C1 segment of cervical spinal cord (tissue), 14 donors: ENCODE results near the gene PIK3CA.
A peak's percentile ranks its signal among the peaks of the same experiment; 100 is the strongest.
"Not testable (repeated sequence)": the region's sequence is repeated elsewhere in the genome, so short reads cannot be mapped to it uniquely, and the experiment has no call there.

Experiments used
- DNase-seq, 14 donors: peaks; one replicate each; lab custom pipeline; 2025; lab: John Stamatoyannopoulos, UW

Gene PIK3CA

DNA sequence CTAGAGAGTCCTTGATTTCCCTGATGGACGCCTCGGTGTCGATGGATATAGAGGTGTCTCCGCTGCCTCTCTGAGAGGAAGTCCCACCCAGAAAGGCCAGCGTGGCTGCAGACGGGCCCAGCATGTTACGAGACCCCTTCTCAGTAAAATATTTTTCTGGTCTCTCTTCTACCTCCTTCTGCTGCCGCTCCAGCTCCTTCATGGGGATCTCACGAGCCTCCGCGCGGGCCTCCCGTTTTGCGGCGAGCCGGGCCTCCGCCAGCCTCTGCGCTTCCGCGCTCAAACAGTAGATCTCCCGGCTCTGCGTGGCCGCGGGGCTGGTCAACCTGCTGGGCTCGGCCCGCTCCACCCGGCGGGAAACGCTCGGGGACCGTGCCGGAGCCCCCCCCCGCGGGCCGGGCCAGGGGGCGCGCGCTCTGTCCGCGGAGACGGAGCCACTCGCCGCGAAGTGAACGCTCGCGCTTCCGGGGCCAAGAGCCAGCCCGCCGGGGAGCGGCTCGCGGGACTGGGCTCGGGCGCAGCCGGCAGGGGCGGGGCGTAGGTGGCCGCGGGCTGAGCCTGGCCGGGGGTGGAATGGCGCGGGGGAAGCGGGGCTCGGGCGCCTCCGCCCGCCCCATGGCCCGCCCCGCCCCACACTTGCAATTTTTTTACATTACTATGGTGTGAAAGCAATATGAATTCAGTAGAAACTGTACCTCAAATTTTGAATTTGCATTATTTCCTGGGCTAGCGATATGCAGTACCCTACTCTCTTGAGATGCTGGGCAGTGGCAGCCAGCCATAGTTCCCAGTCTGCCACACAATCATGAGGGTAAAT lies 113.0 kb downstream of the PIK3CA start:
- DNase-seq = peak in 13 of 14 donors; percentile 4 to 67 (median 33)

DNA sequence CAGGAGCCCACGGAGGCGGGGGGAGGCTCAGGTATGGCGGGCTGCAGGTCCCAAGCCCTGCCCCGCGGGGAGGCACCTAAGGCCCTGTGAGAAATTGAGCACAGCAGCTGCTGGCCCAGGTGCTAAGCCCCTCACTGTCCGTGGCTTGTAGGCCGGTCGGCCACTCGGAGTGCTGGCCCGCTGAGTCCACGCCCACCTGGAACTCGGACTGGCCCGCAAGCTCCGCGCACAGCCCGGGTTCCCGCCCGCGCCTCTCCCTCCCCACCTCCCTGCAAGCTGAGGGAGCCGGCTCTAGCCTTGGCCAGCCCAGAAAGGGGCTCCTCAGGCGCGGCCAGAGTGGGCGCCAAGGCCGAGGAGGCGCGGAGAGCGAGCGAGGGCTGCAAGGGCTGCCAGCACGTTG lies 115.0 kb downstream of the PIK3CA start:
- no peak for DNase-seq

DNA sequence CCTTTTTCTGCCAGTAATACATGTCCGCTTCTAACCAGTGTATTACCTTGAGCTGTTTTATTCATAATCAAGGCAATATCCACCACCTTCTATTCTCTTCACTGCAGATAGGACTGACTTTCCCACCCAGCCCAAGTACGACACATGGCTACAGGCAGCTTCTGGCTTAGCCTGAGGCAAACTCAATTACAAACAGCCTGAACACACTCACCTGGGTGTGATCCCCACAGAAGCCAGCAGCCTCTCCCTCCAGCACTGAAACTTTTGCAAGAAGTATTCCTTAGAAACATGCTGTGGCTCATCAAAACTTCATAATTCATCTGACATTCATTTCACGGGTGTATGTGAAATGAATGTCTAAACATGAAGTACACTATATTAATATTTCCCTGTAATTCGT lies 116.3 kb downstream of the PIK3CA start:
- no peak for DNase-seq

DNA sequence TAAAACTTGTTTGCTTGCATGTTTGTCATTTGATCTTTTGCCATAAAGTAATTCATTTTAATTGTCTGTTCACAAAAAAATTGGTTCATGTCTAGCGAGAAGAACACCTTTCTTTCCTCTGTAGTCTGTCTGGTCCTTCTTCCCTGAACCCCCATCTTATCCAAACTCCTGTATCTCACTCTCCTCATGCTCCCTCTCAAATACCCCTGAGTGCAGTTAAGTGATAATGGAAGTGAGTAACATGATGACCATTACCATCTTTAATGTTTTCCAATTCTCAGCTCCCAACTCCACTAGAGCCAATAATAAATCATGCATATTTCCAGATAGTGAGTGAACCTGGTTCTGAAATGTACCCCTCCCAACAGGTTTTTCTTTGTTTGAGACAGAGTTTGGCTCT lies 116.9 kb downstream of the PIK3CA start:
- no peak for DNase-seq

DNA sequence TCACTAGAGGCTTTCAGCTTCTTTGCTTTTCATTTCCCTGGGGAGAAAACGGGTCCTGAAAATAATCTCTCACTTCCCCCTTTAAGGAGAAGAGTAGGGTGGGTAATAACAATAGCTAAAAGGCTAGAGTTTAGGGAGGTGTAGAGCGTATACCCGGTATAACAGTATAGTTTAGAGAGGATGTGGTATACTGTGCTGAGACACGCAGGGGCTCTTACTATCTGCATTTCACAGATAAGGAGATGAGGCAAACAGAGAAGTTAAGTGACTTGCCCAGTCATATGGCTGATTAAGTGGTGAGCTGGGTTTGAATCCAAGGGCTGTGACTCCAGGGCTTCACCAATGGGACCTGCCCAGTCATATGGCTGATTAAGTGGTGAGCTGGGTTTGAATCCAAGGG lies 117.7 kb downstream of the PIK3CA start:
- DNase-seq = no peak

DNA sequence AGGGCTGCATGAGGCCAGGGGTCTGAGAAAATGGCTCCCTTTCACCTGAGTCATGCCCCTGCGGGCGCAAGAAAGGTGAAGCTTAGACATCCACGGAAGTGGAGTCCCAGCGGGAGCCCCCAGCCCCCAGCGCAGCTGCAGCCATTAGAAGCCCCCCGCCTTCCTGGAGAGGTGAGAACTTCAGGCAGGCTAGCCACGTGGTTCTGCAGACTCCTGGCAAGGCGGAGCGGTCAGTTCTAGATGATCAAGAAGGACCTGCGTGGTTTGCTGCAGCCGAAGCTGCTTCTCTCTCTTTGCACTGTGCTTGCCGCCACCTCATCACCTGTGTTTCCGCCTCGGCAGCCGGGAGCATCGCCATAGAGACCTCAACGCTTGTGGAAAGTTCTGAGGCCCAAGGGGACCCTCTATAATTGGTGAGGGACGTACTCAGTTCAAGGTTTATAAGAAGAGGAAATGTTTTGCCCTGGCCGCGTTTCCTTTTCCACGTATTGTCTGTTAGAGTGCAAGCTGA lies 118.6 kb downstream of the PIK3CA start:
- no peak for DNase-seq

DNA sequence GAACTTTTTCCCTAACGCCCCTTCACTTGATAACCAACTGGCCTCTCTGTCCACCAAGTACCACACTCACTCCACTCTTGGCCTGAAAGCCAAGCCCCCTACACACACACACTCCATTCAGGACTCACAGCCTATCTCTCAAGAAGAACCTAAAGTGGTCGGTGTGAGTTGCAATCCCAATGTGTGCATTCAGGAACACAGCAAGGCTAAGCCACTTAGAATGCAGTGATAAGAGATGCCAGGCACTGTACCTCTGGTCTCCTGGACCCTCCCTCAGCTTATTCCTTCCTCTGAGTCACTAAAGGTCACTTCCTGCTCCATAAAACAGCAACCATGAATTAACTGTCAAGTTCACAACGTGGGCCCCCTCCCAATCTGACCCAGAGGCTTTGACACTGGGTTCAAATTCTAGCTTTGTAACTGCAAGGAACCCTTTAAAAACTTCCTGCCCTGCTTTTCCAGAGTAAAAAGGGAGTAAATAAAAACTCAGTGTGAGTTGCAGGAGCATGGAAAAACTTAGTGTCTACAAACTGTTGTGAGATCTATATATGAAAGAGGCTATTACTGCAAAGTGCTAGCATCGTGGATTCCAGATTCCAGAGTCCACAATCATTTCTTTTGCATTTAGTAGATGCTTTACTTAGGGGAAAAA lies 120.4 kb downstream of the PIK3CA start:
- no peak for DNase-seq

DNA sequence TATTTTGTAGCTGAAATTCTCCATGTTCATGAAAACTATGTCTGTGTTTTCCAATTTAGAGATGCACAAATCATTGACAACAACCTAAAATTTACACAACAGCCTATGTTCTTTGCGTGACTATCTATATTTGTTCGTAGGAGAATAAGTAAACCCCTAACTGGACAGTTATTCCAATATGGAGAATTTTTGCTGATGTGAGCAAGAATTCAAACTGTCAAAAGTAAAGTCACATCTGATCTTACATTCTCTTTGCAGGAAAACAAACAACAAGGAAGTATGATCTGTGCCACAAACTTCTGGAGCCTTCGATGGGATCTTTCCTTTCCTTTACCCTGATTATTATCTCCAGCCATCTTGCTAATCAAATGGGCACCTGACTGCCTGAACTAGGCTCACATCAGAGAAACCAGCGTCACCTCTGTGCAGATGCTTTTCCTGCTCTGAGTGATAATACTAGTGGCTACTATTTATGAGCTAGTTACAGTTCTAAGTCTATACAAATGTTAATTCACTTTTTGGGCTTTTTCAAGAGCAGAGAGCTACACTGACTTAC lies 121.1 kb downstream of the PIK3CA start:
- DNase-seq = no peak

DNA sequence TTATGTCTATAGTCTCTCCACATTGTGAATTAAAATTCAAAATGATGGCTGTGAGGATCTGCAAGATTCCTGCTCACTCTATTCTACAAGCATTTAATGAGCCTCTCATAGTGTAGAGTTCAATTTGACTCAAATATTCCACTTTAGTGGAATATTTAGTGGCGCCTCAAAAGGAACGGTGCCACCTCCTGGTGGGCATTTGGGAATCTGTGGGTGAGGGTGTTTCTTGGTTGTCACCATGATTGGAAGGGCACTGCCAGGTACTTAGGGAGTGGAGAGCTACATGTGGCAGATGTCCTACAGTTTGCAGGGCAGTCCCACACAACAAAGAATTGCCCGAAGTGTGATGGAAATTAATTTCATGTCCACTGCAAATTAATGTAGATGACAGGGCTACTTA lies 124.2 kb downstream of the PIK3CA start:
- DNase-seq = no peak

DNA sequence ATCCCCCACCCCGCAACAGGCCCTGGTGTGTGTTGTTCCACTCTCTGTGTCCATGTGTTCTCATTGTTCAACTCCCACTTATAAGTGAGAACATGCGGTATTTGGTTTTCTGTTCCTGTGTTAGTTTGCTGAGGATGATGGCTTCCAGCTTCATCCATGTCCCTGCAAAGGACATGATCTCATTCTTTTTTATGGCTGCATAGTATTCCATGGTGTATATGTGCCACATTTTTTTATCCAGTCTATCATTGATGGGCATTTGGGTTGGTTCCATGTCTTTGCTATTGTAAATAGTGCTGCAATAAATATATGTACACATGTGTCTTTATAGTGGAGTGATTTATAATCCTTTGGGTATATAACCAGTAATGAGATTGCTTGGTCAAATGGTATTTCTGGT lies 126.3 kb downstream of the PIK3CA start:
- not testable (repeated sequence) for DNase-seq

DNA sequence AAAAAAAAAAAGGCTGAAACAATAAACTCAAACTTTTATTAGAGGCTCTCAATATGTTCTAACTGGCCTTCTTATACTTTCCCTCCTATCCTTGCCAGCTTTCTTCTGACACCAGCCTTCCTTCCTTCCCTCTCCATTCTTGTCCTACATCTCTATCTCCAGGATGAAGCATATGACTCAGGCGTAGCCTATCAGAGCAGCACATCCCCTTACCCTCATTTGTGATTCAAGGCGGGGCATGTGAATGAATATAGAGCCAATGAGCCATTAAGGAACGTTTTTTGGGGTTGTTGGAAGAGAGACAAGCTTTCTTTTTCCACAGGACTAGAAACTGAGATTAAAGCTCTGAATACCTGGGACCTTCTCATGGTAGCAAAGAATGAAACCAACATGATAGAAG lies 127.8 kb downstream of the PIK3CA start:
- DNase-seq = no peak

DNA sequence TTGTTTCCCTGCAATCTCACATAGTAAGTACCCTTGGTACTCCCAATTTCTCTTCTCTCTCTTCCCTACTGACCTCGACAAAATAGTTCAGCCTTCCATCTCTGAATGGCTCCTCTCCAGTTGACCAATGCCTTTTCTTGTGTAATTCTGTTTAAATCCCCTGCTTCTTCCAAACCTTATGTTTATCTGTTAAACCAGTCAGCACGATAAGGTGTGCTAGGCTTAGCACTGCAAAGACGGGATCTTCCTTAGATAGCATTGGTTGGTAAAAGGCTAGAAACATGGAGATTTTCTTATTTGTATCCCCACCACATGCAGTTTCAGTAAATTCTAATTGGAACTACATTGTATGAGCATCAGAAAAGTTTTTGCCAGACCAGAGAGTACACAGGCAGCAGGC lies 128.6 kb downstream of the PIK3CA start:
- DNase-seq = no peak

DNA sequence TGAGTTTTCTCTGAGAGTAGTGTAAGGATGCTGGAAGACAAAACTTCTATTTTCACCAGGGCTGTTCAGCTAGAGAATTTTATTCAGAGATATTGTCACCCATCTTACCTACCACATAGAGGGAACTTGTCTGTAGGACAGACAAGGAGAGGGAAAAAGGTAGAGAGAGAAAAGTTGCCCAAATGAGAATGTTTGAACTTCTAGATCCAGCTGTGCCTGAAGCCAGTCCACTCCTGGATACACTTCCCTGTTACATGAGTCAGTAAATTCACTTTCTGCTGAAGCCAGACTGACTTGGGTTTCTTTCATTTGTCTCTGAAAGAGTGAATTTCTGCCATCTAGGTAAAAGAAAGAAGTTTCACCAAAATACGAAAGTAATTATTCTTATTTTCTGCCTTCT lies 130.0 kb downstream of the PIK3CA start:
- DNase-seq = no peak

DNA sequence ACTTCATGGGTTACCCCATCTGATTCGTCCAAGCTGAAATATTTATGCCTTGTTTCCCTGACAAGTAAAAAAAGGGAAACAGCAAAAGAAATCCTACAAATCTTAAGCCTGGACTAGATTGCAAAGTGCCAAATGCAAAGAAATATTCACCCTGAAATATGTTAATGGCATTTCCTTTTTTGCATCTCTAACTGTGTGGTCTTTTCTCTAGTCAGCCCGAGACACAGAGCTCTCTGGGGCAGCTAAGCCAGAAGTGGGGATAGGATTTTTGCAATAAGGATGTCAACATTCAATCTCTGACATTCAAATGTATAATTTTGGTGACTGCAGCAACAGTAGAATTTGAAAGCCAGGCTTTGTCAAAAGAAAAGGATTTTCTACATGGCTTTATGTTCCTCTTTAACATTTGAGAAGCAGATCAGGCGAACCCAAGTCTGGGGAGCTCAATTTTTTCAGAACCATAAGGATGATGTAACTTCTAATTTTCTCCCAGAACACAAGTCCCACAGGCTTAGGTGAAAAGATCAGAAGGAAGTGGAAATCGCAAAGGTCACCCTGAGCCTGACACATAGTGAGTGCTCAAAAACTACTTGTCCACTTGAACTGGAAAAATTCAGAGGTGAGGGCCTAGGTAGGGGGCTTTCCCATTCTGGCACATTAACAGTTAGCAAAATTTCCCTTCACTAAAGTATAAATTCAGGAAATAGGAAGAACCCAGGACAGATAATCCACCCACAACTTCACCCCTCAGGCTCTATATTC lies 131.0 kb downstream of the PIK3CA start:
- no peak for DNase-seq

DNA sequence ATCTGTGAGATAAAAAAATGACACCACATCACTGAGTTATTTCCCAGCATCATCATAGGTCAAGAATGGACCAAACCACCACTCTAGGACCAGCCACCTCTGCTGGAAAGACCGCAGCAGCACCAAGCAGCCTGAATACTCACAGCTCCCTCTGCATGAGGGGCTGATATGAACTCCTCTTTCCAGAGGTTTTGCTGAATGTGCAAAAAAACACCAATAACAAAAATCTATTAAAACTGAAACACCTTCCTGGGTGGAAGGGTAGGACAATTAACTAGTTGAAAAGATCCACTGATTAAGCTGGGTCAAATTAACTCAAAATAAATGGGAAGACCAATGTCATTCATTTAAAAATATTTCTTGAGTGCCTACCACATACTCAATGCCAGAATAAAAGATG lies 131.7 kb downstream of the PIK3CA start:
- no peak for DNase-seq

DNA sequence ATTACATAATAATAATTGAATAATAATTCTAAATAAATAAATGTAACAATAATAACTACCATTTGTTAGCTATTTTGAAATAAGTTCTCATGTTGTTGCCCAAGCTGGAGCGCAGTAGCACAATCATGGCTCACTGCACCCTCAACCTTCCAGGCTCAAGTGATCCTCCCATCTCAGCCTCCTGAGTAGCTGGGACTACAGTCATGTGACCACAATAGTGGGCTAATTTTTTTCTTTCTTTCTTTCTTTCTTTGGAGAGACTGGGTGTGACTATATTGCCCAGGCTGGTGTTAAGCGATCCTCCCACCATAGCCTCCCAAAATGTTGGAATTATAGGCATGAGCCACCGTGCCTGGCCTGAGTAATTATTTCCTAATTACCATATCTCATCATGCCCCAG lies 133.7 kb downstream of the PIK3CA start:
- DNase-seq = no peak

DNA sequence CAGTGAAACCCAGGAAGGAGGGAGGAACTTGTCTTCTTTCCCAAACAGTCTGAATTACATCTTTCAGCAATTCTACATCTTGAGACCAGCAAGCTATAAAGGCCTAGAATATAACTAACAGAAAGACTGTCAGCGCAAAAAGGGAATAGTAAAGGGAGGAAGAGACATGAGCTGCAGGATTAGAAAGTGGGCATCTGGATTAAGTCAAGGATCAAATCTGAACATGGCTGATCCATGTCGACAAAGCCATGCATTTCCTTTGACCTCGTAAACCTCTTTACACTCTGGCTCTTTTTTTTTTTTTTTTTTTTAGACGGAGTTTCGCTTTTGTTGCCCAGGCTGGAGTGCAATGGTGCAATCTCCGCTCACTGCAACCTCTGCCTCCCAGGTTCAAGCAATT lies 138.2 kb downstream of the PIK3CA start:
- DNase-seq = no peak

DNA sequence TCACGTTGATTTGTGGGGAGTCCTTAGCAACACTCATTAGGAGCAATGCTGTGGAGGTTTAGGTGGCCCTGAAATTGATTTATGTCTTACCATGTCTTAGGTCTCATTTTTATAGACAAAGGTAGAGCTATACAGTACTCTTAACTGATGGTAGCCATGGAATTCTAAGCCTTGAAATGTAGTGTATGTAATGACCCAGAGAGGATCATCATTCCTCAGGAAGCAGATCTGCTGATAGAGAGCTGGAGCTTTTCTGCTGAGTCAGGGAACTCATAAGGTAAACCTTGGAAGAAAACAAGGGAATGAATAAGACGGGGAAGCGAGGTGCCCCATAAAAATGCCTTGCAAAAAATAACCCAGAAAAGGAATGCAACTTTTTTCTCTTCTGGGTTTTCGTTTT lies 140.7 kb downstream of the PIK3CA start:
- no peak for DNase-seq

DNA sequence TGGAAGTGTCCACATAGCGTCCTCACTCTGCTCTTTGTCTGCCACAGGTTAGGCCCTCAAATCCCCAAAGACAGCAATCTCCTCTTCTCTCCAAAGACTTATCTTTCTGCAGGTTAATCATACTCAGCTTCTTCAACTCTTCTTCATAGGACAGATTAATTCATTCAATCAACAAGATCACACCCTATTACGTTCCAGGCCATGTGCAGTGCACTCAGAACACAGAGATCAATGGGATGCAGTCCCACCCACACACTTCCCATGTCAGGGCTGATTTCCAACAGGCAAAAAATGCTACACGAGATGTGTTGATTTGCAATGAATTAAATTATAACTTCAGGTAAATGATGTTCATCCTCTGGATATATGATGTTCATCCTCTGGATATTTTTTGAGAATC lies 141.1 kb downstream of the PIK3CA start:
- DNase-seq = no peak
